WTC11 (cell line): ENCODE results near the gene ANO10. TPM values are rescaled to one million over a fixed set of nuclear protein-coding genes. Genes with fewer than 3 reads are reported as not detected.

Experiments
- ATAC-seq: fragments of 200-7000 bp; cut with Tn5 transposase; 2 replicates; pipeline ENCODE4 v1.10.0; 2021; ENCODE audit warnings: mild to moderate bottlenecking, moderate library complexity
- CTCF ChIA-PET: fragments of 300-600 bp; sonication (Branson Sonifier 250); formaldehyde crosslinking; loops from one replicate; lab custom pipeline; 2021; ENCODE audit warnings: antibody characterized with exemption; lab: Charles Lee
- POLR2A ChIA-PET: fragments of 350-600 bp; sonication (Branson Sonifier 250); formaldehyde crosslinking; loops from one replicate; lab custom pipeline; 2021; ENCODE audit warnings: antibody characterized with exemption; lab: Charles Lee
- DNase-seq: peaks from one replicate; pipeline ENCODE4 v3.0.0; 2021; ENCODE audit warnings: low spot score
- H3K27ac Mint-ChIP-seq: 2 replicates; pipeline ENCODE4 v1.8.0; 2021; ENCODE audit warnings: mixed read lengths
- H3K27me3 Mint-ChIP-seq: 2 replicates; pipeline ENCODE4 v1.8.0; 2021; ENCODE audit warnings: low read depth, mild to moderate bottlenecking, moderate library complexity, mixed read lengths
- H3K36me3 Mint-ChIP-seq: 2 replicates; pipeline ENCODE4 v1.8.0; 2021; ENCODE audit warnings: mixed read lengths
- H3K4me1 Mint-ChIP-seq: 2 replicates; pipeline ENCODE4 v1.8.0; 2022; ENCODE audit warnings: mixed read lengths
- H3K4me3 Mint-ChIP-seq: 2 replicates; pipeline ENCODE4 v1.8.0; 2021; ENCODE audit warnings: mild to moderate bottlenecking, moderate library complexity, mixed read lengths
- H3K9me3 Mint-ChIP-seq: 2 replicates; pipeline ENCODE4 v1.8.0; 2021; ENCODE audit warnings: mixed read lengths
- ARID4B ChIP-seq: sonication (generic); formaldehyde crosslinking; IDR thresholded peaks from 2 replicates; pipeline ENCODE4 v1.8.0; 2023; ENCODE audit warnings: missing genetic modification reagents, mild to moderate bottlenecking, borderline replicate concordance
- ATF3 ChIP-seq: sonication (generic); formaldehyde crosslinking; conservative IDR thresholded peaks from 2 replicates; pipeline ENCODE4 v1.8.1; 2022; ENCODE audit warnings: mild to moderate bottlenecking, missing genetic modification reagents
- CREB1 ChIP-seq: sonication (generic); formaldehyde crosslinking; IDR thresholded peaks from 2 replicates; pipeline ENCODE4 v1.8.0; 2023; ENCODE audit warnings: mild to moderate bottlenecking, missing genetic modification reagents
- CTCF ChIP-seq: fragments of 200-600 bp; IDR thresholded peaks from 2 replicates; pipeline ENCODE4 v1.8.0; 2022; ENCODE audit warnings: antibody characterized with exemption
- ESRRA ChIP-seq: sonication (generic); formaldehyde crosslinking; IDR thresholded peaks from 2 replicates; pipeline ENCODE4 v1.8.1; 2022; ENCODE audit warnings: mild to moderate bottlenecking, missing genetic modification reagents, borderline replicate concordance
- FOXP4 ChIP-seq: sonication (generic); formaldehyde crosslinking; IDR thresholded peaks from 2 replicates; pipeline ENCODE4 v1.8.0; 2022; ENCODE audit warnings: mild to moderate bottlenecking, missing genetic modification reagents
- GABPB1 ChIP-seq: sonication (generic); formaldehyde crosslinking; IDR thresholded peaks from 2 replicates; pipeline ENCODE4 v1.8.1; 2023; ENCODE audit warnings: mild to moderate bottlenecking, missing genetic modification reagents
- GRHL2 ChIP-seq: fragments of 250-450 bp; sonication (Bioruptor Pico); IDR thresholded peaks from 2 replicates; pipeline ENCODE4 v1.8.0; 2022; ENCODE audit warnings: mild to moderate bottlenecking, moderate library complexity; ENCODE audit not compliant: insufficient replicate concordance, severe bottlenecking
- GTF2I ChIP-seq: fragments of 250-450 bp; sonication (Bioruptor Pico); conservative IDR thresholded peaks from 2 replicates; pipeline ENCODE4 v1.4.0; 2021; ENCODE audit warnings: mild to moderate bottlenecking
- IRF1 ChIP-seq: sonication (generic); formaldehyde crosslinking; IDR thresholded peaks from 2 replicates; pipeline ENCODE4 v1.8.0; 2023; ENCODE audit warnings: missing genetic modification reagents
- MLX ChIP-seq: sonication (generic); formaldehyde crosslinking; IDR thresholded peaks from 2 replicates; pipeline ENCODE4 v1.8.1; 2023; ENCODE audit warnings: mild to moderate bottlenecking, missing genetic modification reagents, moderate library complexity
- PRDM15 ChIP-seq: sonication (generic); formaldehyde crosslinking; IDR thresholded peaks from 2 replicates; pipeline ENCODE4 v1.8.0; 2022; ENCODE audit warnings: missing genetic modification reagents
- PRRX2 ChIP-seq: fragments of 250-450 bp; sonication (Bioruptor Pico); IDR thresholded peaks from 2 replicates; pipeline ENCODE4 v1.8.0; 2021; ENCODE audit warnings: mild to moderate bottlenecking
- SMAD3 ChIP-seq: sonication (generic); formaldehyde crosslinking; IDR thresholded peaks from 2 replicates; pipeline ENCODE4 v1.8.0; 2022; ENCODE audit warnings: missing genetic modification reagents, mild to moderate bottlenecking, borderline replicate concordance
- ZNF671 ChIP-seq: fragments of 250-450 bp; sonication (Bioruptor Pico); IDR thresholded peaks from 2 replicates; pipeline ENCODE4 v1.8.0; 2021; ENCODE audit warnings: mild to moderate bottlenecking
- total RNA-seq: library from RNA; stranded (reverse); gene quantifications from 3 replicates; pipeline ENCODE4 v1.2.3, GENCODE V29; 2021

The ANO10 gene
- total RNA-seq, 1 experiment from 2014 or later, result 35.1 TPM

- ChIA-PET POLR2A (no interaction called here), CTCF (interaction anchor here (0.6 to 1.7 kb wide), 30 partner anchors 8 to 541 kb away, joined by 3 to 14 read pairs (median 4); no protein-coding TSS in a partner anchor)
- Mint-ChIP-seq H3K27me3 (no peaks in the 10 kb centered on the region), H3K27ac (no peak overlapping the region), H3K36me3 (no peaks in the 10 kb centered on the region), H3K9me3 (no peaks in the 10 kb centered on the region), H3K4me1 (peaks cover 10% of the 10 kb centered on the region), H3K4me3 (no peak overlapping the region)
- ATAC-seq (peak; percentile 60), DNase-seq (no peak)
- no peak for TF ChIP-seq SMAD3 (CRISPR knock-in tag)
- peak; percentile 43; the same call in 1 of the 2 replicates for TF ChIP-seq CTCF
These were observed 118.6 kb downstream of the ANO10 start for GRCh38 chr3:43503067-43503728.

- TF ChIP-seq GTF2I (CRISPR knock-in tag) (no peak), CTCF (no peak), MLX (CRISPR knock-in tag) (no peak), IRF1 (CRISPR knock-in tag) (no peak), CREB1 (CRISPR knock-in tag) (no peak), GRHL2 (CRISPR knock-in tag) (no peak), PRDM15 (CRISPR knock-in tag) (no peak), GABPB1 (CRISPR knock-in tag) (no peak), ATF3 (CRISPR knock-in tag) (no peak), FOXP4 (CRISPR knock-in tag) (no peak), ZNF671 (CRISPR knock-in tag) (no peak), ARID4B (CRISPR knock-in tag) (no peak), ESRRA (CRISPR knock-in tag) (no peak), PRRX2 (CRISPR knock-in tag) (no peak)
These were observed 122.6 kb downstream of the ANO10 start for GRCh38 chr3:43499256-43499655.

More at GRCh38 chr3:43499256-43499655, 122.6 kb downstream of the ANO10 start:
- H3K4me3 Mint-ChIP-seq, result no peak overlapping the region
- H3K27me3 Mint-ChIP-seq, result no peaks in the 10 kb centered on the region
- no peak for DNase-seq
- ChIA-PET POLR2A (no interaction called here), CTCF (no interaction called here)
- ATAC-seq, result no peak
- H3K4me1 Mint-ChIP-seq, result peaks cover 24% of the 10 kb centered on the region
- no peaks in the 10 kb centered on the region for H3K36me3 Mint-ChIP-seq
- H3K9me3 Mint-ChIP-seq, result no peaks in the 10 kb centered on the region
- H3K27ac Mint-ChIP-seq, result no peak overlapping the region
